Ishikawa (cell line): ENCODE data around the gene NT5M.

Source experiments
- CEBPB ChIP-seq: IDR thresholded peaks from 2 replicates; pipeline ENCODE4 v1.6.1; 2012
- CREB1 ChIP-seq: IDR thresholded peaks from 2 replicates; pipeline ENCODE4 v1.6.1; 2012; ENCODE audit warnings: low read depth
- EGR1 ChIP-seq: IDR thresholded peaks from 2 replicates; pipeline ENCODE4 v1.6.1; 2012
- EP300 ChIP-seq: IDR thresholded peaks from 2 replicates; pipeline ENCODE4 v1.6.1; 2012; ENCODE audit warnings: borderline replicate concordance
- FOXM1 ChIP-seq: IDR thresholded peaks from 2 replicates; pipeline ENCODE4 v1.6.1; 2012; ENCODE audit warnings: low read depth, borderline replicate concordance
- NFIC ChIP-seq: IDR thresholded peaks from 2 replicates; pipeline ENCODE4 v1.6.1; 2012
- RAD21 ChIP-seq: IDR thresholded peaks from 2 replicates; pipeline ENCODE4 v1.6.1; 2012; ENCODE audit warnings: low read depth
- TAF1 ChIP-seq: IDR thresholded peaks from 2 replicates; pipeline ENCODE4 v1.6.1; 2012; ENCODE audit warnings: low read depth, mild to moderate bottlenecking
- TCF12 ChIP-seq: IDR thresholded peaks from 2 replicates; pipeline ENCODE4 v1.6.1; 2012; ENCODE audit warnings: low read depth
- TEAD4 ChIP-seq: IDR thresholded peaks from 2 replicates; pipeline ENCODE4 v1.6.1; 2012
- YY1 ChIP-seq: IDR thresholded peaks from 2 replicates; pipeline ENCODE4 v1.6.1; 2012; ENCODE audit warnings: low read depth
- ZBTB7A ChIP-seq: IDR thresholded peaks from 2 replicates; pipeline ENCODE4 v1.6.1; 2012; ENCODE audit warnings: low read depth
- TF ChIP-seq, protein P1 (sequence below): IDR thresholded peaks from 2 replicates; pipeline ENCODE4 v1.6.1; 2012; ENCODE audit warnings: low read depth, mild to moderate bottlenecking
- TF ChIP-seq, protein P2 (sequence below): IDR thresholded peaks from 2 replicates; pipeline ENCODE4 v1.6.1; 2012
- TF ChIP-seq, protein P3 (sequence below): IDR thresholded peaks from 2 replicates; pipeline ENCODE4 v1.6.1; 2012

NT5M gene

DNA sequence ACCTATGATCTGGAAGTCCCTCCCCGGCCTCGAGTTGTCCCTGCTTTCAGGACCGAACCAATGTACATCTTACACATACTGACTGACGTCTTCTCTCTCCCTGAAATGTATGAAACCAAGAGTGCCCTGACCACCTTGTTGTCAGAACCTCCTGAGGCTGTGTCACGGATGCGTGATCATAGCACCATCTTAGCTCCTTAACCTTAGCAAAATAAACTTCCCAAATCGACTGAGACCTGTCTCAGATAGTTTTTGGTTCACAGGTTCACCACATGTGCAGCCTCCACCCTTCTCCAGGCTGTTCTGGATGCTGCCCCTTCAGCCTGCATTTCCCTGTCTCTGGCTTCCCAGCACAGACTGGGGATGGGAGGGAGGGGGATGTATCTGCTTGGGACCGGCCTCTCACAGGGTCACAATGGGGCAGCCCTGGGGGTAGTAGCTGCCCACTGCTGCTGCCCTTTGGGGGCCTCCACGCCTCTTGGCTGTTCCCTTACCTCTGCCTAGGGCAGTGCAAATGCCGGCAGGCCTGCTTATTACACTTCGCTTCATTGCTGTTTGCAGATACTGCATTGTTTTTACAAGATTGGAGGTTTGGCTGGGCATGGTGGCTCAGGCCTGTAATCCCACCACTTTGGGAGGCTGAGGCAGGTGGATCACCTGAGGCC lies 69.8 kb downstream of the NT5M start:
- TF ChIP-seq TAF1 (no peak), FOXM1 (no peak), RAD21 (no peak), NFIC (no peak), TCF12 (no peak), ZBTB7A (no peak), YY1 (no peak), EP300 (no peak), CREB1 (no peak), EGR1 (no peak), TEAD4 (no peak), CEBPB (no peak)
- TF ChIP-seq, protein P1, sequence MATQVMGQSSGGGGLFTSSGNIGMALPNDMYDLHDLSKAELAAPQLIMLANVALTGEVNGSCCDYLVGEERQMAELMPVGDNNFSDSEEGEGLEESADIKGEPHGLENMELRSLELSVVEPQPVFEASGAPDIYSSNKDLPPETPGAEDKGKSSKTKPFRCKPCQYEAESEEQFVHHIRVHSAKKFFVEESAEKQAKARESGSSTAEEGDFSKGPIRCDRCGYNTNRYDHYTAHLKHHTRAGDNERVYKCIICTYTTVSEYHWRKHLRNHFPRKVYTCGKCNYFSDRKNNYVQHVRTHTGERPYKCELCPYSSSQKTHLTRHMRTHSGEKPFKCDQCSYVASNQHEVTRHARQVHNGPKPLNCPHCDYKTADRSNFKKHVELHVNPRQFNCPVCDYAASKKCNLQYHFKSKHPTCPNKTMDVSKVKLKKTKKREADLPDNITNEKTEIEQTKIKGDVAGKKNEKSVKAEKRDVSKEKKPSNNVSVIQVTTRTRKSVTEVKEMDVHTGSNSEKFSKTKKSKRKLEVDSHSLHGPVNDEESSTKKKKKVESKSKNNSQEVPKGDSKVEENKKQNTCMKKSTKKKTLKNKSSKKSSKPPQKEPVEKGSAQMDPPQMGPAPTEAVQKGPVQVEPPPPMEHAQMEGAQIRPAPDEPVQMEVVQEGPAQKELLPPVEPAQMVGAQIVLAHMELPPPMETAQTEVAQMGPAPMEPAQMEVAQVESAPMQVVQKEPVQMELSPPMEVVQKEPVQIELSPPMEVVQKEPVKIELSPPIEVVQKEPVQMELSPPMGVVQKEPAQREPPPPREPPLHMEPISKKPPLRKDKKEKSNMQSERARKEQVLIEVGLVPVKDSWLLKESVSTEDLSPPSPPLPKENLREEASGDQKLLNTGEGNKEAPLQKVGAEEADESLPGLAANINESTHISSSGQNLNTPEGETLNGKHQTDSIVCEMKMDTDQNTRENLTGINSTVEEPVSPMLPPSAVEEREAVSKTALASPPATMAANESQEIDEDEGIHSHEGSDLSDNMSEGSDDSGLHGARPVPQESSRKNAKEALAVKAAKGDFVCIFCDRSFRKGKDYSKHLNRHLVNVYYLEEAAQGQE = no peak
- TF ChIP-seq, protein P2, sequence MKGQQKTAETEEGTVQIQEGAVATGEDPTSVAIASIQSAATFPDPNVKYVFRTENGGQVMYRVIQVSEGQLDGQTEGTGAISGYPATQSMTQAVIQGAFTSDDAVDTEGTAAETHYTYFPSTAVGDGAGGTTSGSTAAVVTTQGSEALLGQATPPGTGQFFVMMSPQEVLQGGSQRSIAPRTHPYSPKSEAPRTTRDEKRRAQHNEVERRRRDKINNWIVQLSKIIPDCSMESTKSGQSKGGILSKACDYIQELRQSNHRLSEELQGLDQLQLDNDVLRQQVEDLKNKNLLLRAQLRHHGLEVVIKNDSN = no peak
- TF ChIP-seq, protein P3, sequence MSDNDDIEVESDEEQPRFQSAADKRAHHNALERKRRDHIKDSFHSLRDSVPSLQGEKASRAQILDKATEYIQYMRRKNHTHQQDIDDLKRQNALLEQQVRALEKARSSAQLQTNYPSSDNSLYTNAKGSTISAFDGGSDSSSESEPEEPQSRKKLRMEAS = no peak

DNA sequence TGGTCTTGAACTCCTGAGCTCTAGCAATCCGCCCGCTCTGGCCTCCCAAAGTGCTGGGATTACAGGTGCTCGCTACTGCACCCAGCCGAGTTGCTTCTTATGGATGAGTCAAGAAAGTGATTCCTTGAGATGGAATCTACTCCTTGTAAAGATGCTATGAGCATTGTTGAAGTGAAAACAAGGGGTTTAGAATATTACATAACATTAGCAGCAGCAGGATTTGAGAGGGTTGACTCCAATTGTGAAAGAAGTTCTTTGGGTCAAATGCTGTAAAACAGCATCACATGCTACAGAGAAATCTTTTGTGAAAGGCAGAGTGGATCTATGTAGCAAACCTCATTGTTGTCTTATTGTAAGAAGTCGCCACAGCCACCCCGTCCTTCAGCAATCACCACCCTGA lies 72.7 kb downstream of the NT5M start:
- no peak for TF ChIP-seq NFIC
- TF ChIP-seq TEAD4 = no peak
- TF ChIP-seq YY1 = no peak
- TF ChIP-seq CREB1 = no peak
- TF ChIP-seq, protein P2 = no peak
- no peak for TF ChIP-seq TAF1
- no peak for TF ChIP-seq TCF12
- TF ChIP-seq, protein P1 = no peak
- TF ChIP-seq, protein P3 = no peak
- no peak for TF ChIP-seq RAD21
- no peak for TF ChIP-seq ZBTB7A
- TF ChIP-seq EP300 = no peak

DNA sequence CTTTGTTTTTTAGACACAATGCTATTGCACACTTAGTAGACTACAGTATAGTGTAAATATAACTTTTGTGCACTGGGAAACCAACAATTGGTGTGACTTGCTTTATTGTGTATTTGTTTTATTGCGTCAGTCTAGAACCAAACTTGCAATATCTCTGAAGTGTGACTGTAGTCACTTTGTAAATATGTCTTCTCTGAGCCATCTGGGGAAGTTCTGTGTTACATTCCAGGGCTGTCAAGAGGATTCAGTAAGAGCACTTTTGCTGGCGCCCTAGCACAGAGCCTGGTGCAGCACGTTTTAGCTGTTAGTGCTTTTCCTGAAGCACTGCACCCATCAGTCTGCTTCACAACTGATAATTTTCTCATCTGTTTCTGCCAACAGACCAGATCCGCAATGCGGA lies 73.2 kb downstream of the NT5M start:
- TF ChIP-seq CEBPB = no peak
- TF ChIP-seq, protein P1 = no peak
- no peak for TF ChIP-seq ZBTB7A
- no peak for TF ChIP-seq NFIC
- no peak for TF ChIP-seq RAD21
- TF ChIP-seq, protein P2 = no peak
- no peak for TF ChIP-seq CREB1
- TF ChIP-seq YY1 = no peak
- no peak for TF ChIP-seq EGR1
- TF ChIP-seq TEAD4 = no peak
- TF ChIP-seq TAF1 = no peak
- no peak for TF ChIP-seq EP300
- TF ChIP-seq, protein P3 = no peak
- no peak for TF ChIP-seq FOXM1
- TF ChIP-seq TCF12 = no peak
